GM18868 (cell line): ENCODE measurements around the gene CYBB.
A peak's percentile ranks its signal among the peaks of the same experiment; 100 is the strongest.

Experiments used
- ATAC-seq: cut with Tn5 transposase; IDR thresholded peaks from one replicate; pipeline ENCODE4 v1.9.1; 2021; ENCODE audit warnings: mild to moderate bottlenecking, moderate library complexity; ENCODE audit not compliant: unreplicated experiment

Gene CYBB

DNA sequence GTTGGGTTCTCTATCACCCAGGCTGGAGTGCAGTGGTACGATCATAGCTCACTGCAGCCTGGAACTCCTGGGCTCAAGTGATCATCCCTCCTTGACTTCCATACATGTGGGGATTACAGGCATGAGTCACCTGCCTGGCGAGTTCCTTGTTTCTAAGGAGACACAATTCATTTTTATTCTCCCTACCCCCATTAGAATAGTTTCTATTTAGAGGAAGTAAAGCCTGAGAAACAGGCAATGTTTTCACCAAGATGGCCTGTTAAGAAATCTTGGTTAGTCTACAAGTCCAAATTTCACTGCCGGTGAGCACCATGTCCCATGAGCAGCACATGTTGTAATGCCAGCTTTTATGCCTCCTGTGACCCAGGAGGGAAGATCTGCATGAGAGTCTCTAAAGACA is 5.7 kb downstream of the CYBB start:
- no peak for ATAC-seq

DNA sequence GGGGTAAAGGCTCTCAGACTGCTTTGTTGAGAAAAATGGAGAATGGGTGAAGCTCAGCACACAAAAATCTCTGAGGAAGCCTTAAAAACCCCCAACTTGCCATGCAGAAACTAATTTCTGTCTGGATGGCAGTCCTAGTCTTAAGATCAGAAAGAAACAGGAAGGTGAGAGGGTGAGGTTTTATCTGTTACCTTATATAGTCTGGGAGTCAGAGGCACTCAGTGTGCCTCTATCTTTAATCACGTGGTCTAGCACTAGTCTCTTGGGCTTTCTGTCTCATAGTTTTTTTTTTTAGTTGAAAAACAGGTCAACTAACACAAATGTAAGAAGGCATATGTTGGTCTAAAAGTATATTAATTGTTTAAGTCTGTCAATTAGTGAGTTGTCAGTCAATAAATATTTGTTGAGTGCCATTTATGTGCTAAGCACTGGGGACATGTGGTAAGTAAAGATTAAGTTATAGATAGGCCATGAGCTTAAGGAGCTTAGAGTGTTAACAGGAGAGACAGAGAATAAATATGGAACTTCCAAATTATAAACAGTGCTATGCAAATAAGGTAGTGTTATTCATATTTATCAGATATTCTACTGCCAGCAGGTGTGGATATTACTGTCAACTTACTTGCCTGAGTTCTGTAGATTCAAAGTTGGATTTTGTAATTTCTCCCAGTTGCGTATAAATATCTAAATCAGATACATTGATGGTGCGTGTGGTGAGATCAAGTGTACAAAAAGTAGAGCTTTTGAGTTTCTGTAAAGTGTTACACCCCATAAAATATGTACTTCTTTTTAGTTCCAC is 7.0 kb downstream of the CYBB start:
- peak; percentile 79 for ATAC-seq

DNA sequence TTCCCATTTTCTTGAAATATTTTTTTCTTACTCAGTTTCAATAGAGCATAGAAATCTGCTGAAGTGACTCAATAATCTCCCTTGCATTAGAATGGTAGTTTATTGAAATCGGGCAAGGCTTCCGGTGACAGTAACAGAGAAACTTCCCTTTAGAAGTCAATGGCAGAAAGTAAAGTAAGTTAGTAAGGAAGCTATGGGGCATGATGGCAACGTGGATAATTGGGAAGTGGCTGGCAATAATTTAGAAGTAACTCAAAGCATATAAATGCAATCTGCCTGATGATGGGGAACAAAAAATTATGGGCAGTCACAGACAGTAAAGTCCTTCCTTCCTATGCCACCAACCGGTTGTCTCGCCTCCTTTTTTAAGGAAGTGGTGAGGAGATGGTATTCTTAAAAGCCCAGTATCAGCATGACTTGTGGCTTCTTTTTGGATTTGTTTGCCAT is 7.6 kb downstream of the CYBB start:
- peak; percentile 70 for ATAC-seq

DNA sequence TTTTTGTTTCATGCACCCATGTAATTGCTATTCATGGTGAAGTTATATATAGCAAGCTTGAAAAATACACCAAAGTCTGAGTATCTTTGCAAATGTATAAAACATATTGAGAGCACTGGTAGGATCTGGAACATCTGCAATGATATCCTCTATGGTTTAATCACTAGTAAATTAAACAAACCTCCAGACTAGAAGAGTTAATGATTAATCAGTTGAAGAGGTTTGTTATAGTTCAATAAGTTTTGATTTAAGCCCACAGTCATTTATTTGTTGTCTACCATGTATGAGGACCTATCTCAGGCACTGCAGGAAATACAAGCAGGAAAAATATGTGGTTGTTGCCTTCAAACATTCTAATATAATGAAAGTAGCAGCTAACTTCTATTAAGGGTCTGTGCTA is 16.5 kb downstream of the CYBB start:
- no peak for ATAC-seq

DNA sequence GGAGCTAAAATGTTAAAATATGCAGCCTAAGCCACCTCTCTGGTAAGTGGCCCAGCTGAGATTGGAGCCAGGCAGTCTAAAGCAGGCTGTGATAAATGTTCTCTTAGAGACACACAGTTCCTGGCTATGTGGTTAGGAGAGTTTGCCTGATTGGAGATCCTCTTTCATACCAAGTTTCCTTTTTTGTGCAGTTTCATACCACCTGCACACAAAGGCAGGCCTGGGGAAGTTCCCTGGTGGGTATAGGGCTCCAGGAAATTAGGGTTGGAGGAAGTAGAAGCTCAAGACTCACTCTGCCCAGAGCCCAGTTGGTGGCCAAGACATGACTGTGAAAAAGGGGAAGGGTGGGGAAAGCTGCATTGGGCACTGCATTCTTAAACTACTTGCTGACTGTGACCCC is 16.9 kb downstream of the CYBB start:
- ATAC-seq, result peak; percentile 88

DNA sequence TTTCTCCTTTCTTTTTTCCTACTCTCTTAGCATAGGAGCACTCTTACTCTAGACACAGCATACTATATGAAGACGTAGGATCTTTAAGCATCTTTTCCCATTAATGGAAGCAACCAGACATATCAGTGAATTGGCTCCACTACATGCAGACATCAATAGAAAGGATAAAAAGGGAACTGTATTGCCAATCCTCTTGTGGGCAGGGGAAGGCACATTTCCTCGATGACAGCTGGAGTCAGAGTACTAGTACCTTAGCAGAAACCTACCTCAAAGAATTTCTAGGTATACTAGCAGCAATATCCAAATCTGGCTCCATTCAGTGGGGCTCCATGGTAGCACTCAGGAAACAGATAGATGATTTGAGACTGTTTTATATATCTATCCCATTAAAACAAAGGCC is 20.1 kb downstream of the CYBB start:
- ATAC-seq, result no peak

DNA sequence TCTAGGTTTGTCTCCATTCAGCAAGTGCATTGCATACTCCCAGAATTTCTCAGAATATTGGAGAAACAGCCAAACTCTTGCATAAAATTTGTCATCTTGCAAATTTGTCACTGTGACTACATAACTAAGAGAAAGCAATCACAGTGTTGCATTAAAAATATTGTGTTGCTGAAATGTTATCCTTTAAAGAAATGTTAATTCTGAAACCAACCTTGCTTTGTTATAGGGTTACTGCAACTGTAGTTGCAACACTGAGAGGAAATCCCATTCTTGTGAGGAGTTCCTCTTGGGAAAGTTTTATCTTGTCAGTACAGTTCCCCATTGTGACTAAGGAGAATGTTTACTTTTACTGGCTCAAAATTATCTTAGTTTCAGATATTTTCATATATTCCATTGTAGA is 20.9 kb downstream of the CYBB start:
- no peak for ATAC-seq

DNA sequence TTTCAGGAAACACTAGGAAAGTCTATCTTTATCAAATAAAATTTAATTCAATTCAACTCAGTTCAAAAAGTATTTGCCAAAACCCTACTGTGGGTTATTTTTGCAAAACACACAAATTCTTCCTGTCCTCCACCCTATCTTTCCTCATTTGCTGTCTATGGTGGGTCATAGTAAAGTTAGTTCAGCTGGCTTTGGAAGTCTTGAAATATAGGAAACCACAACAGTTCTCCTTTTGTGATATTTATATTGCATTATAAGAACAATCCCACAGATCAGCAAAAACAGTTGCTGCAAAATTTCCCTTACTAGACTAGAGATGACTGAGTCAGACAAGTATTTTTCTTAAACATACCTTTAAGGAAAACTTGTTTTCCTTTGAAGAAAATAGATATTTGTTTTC is 22.2 kb downstream of the CYBB start:
- ATAC-seq, result no peak

DNA sequence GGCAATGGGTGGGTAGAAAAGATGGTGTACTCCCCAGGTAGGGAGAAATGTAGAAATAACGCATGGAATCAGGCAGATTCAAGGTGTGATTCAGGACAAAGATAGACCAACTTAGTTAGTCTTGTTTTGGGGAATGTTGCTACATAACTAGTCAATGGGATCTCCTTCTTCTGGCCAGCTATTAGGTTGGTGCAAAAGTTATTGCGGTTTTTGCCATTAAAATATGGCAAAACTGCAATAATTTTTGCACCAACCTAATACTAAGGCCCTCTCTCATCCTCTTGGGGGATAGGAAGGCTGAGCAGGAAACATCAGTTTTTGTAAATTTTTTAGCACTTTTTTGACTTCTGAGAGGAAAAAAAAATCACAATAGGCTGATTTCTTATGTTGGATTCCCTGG is 23.2 kb downstream of the CYBB start:
- ATAC-seq, result no peak

DNA sequence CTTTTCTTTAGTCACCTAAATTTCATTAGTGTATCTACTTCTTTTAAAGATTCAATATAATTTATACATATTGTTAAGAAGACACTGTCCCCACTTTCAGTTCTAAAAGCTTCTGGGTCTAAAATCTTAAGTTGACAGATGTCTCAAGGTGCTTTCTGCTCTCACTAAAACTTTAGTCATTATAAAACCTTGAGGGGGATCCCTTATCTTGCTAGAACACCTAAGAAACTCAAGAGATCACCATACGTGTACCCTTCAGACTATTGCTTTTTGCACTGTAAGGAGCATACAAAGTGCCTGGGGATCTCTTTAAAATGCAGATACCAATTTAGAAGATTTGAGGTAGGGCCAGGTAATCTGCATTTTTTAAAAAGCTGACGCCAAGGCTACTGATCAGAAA is 30.1 kb downstream of the CYBB start:
- ATAC-seq, result peak; percentile 77

DNA sequence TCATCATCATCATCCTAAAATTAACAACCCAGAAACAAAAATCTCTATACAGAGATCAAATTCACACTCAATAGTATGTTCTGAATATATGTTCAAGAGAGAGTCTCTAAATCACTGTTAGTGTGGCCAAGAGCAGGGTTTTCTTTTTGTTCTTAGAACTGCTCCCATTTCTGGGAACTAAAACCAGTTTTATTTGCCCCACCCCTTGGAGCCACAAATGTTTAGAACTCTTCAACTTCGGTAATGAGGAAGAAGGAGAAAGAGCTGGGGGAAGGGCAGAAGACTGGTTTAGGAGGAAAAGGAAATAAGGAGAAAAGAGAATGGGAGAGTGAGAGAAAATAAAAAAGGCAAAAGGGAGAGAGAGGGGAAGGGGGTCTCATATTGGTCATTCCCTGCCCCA is 32.3 kb downstream of the CYBB start:
- ATAC-seq, result no peak

DNA sequence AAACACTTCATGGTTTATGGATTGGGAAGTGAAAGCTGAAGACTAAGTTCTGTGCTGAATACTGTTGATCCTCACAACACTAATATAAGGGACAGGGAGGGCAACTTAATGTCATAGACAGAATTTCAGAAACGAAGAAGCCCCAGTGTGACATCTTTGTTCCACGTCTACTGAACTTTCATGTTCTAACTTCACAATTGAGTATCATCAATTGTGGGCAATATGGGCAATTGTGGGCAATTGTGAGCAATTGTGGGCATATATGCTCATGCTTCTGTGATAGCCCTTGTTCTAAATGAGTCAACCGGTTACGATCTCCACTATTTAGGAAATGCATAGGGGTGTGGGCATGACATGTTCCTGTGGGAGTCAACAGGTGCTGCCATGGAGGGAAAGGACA is 33.7 kb downstream of the CYBB start:
- ATAC-seq, result no peak

DNA sequence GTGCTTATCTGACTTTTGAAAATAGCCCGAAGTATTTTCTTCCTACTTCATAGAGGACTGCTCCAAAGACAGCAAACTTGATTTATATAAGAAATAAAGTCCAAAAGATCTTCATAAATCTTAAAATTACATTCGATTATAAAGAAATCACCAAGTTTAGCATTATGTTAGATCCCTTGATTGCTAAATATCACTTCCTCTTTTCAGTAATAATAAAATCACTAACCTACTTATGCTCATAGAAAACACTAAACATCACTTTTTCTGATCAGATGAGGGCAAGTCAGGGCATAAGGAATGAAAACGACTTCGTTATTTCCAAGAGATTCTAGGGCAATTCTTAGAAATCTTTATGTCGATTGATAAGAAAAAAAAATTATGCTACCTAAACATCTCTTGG is 35.5 kb downstream of the CYBB start:
- ATAC-seq, result peak; percentile 29

DNA sequence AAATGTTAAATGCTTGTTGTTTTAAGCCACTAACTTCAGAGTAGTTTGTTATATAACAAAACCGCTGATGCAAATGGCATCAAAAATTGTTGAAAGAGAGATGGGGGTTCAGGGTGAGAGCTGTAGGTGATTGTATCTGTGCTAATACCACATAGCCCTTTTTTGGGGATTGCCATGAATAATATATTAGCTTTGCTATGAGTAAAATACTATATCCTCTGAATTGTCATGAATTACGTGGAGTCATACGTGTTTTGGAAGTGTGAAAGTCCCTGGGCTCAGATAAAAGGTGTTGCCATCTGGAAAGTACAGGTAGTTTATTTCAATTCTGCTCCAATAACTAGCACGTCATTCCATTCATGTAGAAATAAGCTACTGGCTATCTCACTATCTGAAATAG is 36.9 kb downstream of the CYBB start:
- no peak for ATAC-seq

DNA sequence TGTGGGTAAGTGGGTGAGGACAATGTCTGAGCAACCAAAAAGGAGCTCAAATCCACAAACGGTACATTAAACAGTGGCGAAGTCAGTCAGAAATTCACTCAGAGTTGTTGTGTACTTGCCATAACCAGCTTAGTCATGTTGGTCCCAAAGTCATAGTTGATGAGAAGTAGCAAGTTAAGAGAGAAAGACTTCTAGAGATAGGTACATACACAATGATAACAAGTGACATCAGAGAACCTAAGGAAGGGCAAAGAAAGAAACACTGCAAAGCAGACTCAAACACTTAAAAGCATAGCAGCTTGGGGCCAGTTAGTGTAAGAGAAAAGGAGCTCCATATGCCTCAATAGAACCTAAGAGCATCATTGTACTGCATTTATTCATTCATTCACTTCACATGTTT is 37.3 kb downstream of the CYBB start:
- no peak for ATAC-seq

DNA sequence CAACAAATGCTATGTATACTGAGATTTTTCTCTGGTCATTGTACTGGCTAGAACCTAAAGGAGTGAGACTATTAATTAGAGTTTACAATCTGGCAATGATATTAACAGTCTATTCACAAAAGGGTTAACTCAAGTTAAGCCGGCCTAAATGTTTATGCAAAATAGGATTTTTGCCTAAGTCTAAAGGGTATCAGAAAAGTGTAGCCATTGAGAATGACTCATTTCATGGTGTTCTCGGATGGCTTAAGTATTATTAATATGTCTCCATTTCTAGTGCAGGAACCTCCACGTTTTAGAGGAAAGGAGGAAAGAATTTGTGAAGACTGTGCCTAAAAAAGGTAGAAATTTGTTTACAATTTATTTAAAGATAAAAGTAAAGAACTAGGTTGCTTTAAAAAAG is 37.7 kb downstream of the CYBB start:
- no peak for ATAC-seq

DNA sequence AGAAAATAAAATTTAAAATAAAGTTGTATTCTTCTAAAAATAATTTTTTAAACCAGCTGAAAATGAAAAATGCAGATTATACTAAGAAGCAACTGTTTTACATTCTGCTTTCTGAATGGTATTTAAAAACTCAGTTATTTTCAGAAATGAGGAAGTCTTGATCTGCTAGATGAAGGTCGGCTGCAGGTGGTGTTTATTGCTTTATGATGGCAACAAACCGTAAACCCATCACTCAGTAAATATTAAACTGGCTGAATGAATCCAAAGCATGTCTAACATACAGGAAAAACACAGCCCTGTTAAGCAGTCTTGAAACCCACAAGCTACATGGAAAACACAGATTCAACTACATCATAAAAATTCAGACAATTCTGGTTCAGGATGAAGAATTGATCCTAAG is 38.2 kb downstream of the CYBB start:
- peak; percentile 40 for ATAC-seq

DNA sequence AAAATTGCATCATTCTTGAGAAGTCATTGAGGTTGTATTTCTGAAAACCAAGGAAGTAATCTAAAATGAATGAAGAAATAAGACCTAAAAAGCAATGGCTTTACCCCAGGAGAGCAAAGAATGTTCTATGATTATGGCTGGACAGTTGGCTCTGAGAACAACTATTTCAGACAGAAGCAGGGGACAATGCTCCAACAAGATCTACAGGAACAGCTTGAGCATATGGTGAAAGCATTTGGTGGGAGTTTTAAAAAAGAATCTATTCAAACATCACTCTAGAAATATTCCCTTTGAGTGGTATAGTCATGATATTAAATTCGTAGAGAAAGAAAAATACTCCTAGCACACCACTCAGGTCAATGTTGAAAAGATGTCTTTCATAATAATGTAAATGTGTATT is 40.8 kb downstream of the CYBB start:
- ATAC-seq, result no peak

DNA sequence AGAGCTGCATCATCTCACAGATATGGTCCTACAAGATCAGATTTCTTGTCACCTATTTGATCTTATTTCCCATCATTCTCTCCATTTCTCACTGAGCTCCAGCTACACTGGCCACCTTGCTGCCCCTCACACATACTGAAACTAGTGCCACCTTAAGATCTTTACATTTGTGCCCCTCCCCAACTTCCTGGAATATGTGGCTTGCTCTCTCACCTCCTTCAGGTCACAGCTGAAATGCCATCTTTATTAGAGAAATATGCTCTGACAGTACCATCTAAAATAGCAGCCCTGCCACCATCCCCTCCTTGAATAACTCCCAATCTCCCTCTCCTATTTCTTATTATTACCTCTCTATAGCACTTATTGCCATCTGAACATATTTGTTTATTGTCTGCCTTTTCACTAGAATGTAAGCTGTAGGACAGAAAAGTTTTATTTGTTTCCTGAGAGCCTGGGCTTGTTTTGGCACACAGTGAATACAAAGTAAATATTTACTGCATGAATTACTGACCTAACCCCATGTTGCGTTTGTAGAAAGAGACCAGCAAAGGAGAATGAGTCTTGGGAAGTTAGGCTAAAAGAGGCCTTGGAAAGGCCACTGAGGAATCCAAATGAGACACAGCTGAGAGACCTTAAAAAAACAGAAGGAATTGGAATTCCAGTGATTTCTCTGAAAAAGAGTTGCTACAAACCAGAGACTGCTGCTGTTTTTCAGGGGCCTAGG is 44.8 kb downstream of the CYBB start:
- ATAC-seq, result no peak

DNA sequence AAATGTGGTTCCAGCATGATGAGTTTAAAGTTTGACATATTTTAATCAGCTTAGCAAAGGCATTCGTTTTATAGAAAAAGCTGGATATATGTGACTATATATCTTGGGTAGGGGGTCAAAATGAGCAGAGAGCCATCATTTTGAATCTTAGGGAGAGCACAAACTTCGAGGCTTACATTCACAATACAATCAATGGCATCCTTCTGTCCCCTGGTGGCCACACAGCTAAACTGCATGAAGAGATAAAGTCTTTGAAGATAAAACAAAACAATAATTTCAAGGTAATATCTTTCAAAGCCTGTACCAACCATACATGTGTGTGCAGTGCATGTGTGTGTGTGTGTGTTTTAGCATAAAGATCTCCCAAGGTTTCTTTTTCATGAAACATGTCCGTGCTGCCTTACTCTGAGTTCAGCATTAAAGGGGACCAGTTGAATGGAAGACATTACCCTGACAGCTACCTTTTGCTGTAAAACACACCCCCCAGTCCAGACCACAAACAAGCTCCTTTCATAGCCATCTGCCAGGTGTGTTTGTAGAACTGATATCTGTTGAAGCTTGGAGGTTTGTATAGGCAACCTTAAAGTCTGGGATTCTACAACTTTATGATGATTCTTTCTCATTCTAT is 45.5 kb downstream of the CYBB start:
- ATAC-seq, result peak; percentile 71

DNA sequence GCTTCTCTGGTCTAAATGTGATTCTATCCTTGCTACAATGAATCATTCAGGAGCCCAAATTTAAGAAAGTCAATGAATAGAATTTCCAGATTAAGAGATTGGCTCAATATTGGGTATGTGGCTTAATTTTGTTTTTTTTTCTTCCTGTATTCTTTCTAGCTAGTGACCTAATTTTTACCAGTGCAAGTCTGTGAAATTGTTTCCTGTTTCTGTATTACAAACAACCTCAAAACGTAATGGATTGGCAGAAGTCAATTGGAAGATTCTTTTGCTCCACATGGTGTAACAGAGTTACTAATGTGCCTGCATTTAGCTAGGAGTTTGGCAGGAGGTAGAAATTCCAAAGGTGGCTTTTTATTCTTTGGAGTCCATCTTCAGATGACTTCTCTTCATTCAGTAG is 49.9 kb downstream of the CYBB start:
- no peak for ATAC-seq

DNA sequence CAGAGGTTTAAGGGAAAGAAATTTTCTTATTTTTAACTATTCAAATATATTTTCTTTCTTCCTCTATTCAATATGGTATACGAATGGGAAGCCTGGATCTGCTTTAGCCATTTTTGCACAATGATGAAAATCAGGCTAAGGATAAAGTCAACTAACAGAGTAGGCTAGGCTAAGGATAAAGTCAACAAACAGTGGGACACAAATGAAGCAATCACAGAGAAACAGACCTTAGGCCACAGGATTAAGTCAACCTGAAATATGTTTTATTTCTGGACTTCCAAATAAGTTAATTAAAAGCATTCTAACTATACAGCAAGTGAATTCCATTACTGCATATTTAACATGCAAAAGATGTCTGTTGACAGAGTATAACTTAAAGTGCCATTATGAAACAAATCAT is 50.5 kb downstream of the CYBB start:
- ATAC-seq, result no peak
